Activated CD8-positive, alpha-beta memory T cell treated with anti-CD3 and anti-CD28 coated beads for 4 hours (primary cell): ENCODE results near the gene CDC45.
"Not testable (repeated sequence)": the region's sequence is repeated elsewhere in the genome, so short reads cannot be mapped to it uniquely, and the experiment has no call there.

Source experiments
- DNase-seq, 2 donors: peaks; one replicate each; pipeline ENCODE4 v3.0.0-alpha.2; 2020; ENCODE audit warnings: low read depth in 2 of 2

CDC45 gene

DNA sequence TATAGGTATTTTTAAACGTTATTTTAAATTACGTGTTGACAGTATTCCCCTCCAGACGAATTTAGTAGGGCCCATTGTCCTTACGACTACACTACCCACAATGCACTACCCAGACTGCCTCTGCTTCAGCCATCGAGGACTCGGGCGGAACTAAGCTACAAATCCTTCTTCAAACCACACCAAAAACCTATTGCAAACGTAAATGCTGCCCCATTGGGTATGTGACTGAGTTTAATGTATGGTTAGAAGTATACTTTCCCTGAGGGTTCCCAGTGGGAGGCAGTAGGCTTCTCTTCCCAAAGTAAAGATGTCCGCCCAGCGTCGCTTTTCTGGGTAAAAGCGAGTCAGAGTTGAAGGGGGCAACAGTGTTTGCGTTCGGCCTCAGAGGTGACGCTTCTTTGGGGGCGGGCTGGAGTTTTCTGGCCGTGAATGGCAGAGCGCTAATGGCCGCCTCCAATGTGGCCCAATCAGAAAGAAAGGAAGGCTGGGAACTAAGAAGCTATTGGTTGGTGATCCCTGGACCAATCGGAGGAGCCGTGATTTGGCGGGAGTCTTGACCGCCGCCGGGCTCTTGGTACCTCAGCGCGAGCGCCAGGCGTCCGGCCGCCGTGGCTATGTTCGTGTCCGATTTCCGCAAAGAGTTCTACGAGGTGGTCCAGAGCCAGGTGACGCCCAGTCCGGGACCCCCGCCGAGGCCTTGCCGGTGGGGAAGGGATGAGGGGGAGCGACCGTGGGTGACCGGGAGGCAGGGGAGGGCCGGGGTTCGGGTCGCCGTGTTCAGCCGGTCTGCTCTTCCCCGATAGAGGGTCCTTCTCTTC, at the start of gene CDC45:
Gene CDC45, plus strand, starts transcription at position 566 of the 818 bp plus-strand sequence. Its CDS starts 49 bp downstream, at position 615.
- peak; percentile 86 to 89 for DNase-seq

DNA sequence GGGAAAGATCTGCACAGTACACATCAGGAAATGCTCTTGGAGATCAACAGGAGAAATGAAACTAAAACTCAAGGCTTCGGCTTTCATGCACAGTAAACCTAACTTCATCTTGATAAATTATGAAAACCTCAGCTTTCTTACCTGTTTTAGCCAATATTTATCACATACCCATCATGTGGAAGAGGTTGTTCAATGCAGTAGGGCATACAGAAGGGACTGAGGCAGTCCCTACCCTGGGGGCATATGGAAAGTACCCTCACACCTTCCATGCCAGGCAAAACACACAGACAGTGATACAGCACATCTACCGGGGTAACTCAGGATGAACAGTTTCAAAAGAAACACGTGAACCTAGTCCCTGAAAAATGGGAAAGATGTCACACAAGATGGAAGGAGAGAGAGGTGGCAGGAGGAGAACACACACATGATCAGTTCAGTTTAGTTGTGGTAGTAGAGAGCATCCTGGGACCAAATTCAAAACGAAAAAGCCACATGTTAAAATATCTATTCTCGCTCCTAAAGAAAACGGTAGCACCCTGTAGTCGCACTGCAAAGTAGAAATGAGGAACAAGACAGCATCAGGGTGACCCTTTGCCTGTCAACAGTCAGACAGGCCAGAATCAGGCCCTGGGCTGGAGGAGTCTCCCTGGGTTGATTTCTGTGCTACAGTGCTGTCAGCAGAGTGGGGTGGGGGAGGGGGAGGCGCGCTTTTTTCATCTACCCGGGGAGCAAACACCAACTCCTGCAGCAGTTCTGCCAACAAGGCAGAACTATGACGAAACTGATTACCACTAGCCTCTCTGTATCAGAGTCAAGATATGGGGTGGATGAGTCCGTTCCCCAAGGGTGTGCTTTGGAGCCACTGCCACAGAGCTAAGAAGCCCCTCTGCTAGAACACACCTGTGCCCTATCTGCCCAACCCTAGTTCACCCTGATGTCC, 49.5 kb upstream of the CDC45 start:
- DNase-seq = no peak

GRCh38 chr22:19430890-19431541, 48.7 kb upstream of the CDC45 start:
- DNase-seq = no peak

- DNase-seq = peak; percentile 73 to 79
Measured at GRCh38 chr22:19431649-19432132, 48.0 kb upstream of the CDC45 start, which contains the start of gene HIRA. Gene HIRA, minus strand, starts transcription at chr22:19431733. Its CDS starts 257 bp downstream, at chr22:19431476.

DNA sequence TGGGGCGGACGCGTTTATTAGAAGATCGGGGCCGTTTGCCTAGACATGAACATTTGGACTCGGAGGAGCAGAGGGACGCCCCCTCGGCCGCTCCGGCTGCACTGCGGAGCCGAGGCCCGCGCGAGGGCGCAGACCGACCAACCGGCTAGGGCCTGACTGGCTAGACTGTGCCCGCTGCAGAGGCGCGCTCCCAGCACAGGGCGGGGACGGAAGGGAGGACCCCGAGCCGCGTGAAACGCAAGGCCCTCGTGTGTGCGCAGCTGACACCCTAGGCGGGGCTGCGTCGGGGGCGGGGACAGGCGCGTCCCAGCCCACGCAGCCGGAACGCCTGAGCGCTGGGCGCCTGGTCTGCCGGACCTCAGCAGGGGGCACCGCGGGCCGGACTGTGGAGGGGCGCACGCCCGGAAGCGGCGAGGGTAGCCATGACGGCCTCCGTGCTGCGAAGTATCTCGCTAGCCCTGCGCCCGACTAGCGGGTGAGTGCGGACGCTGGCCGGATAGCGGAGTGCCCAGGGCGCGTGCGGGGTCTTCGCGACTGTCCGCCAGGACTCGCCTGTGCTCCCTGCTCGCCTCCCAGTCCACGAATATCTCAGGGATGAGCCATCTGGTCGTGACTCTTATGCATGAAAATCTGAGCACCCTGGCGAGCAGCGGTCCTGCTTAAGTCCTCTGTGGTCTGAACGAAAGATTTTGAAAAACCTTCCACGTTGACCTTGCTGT, 47.4 kb upstream of the CDC45 start, which contains the start of gene MRPL40:
Gene MRPL40, plus strand, starts transcription at position 413 of the 719 bp plus-strand sequence. Its CDS starts 10 bp downstream, at position 423.
- DNase-seq = peak; percentile 81

- no peak for DNase-seq
Measured at GRCh38 chr22:19434401-19434800, 45.3 kb upstream of the CDC45 start.

- no peak for DNase-seq
Measured at GRCh38 chr22:19434829-19435580, 44.7 kb upstream of the CDC45 start.

GRCh38 chr22:19436444-19437161, 43.1 kb upstream of the CDC45 start:
- not testable (repeated sequence) for DNase-seq

DNA sequence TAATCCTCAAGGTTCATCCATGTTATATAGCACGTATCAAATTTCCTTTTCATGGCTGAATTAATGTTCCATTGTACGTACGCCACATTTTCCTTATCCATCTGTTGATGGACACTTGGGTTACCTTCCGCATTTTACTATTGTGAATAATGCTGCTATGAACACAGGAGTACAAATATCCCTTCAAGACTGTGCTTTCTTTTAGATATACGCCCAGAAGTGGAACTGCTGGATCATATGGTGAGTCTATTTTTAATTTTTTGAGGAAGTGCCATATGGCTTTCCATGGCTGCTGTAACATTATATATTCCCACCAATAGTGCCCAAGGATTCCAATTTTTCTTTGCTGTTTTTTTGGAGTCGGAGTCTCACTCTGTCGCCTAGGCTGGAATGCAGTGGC, 41.4 kb upstream of the CDC45 start:
- no peak for DNase-seq

DNA sequence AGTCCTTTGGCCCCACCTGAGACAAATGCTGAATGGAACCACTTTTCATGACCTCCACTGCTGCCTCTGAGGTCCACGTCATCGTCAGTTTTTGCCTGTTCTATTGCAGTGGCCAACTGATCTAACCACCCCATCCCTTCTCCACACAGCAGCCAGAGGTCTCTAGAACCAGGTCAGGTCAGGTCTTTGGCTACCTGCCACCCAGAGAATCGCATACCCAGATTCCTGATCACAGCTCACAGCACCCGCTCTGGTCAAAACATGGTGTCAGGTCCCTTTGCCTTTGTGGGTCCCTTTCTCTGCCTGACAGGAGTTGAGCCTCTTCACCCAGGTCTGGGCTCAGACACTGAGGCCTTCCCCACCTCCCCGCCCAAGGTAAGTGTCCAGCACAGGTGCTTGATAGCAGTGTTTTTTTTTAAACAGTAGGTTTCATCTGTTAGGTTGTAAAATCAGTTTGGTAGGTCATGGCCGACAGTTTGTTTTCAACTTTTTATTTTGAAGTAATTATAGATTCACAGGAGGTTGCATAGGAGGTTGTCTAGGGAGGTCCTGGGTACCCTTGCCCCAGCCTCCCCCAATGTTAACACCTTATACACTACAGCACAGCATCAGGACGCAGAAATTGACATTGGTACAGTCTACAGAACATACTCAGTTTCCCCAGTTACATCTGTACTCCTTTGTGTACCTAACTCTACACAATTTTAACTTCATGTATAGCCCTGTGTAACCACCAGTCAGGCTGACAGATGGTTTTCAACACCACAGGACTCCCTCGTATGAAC, 39.1 kb upstream of the CDC45 start:
- DNase-seq = no peak

GRCh38 chr22:19442166-19442565, 37.6 kb upstream of the CDC45 start:
- no peak for DNase-seq

DNA sequence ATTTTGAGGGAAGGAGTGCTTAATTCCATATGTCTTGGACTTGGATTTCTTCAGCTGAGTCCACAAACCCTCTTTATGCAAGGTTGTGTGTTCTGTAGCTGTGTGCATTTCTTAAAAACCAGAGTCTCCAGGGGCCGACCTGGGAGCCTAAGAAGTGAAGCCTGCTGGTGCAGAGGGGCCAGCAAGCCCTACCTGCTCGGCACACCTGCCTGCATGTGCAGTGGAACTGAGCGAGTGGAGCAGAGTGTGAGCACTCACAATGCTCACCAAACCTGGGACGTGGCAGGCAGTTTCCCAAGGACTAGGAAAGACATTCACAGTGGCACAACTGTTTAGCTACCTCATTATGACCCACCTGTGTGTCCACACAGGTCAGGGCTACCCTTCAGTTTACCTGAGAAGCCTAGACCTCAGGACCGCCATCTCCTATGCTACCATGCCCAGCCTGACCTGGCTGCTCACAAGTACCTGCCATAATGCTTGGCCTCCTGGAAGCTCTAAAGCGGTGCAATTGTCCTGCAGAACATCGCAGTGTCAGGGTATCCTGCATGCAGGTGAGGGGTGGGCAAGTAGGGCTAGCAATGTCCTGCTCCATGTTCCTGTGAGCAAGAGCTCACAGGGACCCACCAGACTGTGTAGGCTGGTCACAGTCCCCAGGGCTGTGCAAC, 36.0 kb upstream of the CDC45 start:
- DNase-seq = no peak

- DNase-seq = not testable (repeated sequence)
Measured at GRCh38 chr22:19445279-19445982, 34.3 kb upstream of the CDC45 start.

- DNase-seq = no peak
Measured at GRCh38 chr22:19446603-19447329, 33.0 kb upstream of the CDC45 start.

- DNase-seq = peak; percentile 72 to 77
Measured at GRCh38 chr22:19447330-19448075, 32.2 kb upstream of the CDC45 start, which contains the start of gene C22orf39. Gene C22orf39, minus strand, starts transcription at chr22:19447711. Its CDS starts 23 bp downstream, at chr22:19447688.

DNA sequence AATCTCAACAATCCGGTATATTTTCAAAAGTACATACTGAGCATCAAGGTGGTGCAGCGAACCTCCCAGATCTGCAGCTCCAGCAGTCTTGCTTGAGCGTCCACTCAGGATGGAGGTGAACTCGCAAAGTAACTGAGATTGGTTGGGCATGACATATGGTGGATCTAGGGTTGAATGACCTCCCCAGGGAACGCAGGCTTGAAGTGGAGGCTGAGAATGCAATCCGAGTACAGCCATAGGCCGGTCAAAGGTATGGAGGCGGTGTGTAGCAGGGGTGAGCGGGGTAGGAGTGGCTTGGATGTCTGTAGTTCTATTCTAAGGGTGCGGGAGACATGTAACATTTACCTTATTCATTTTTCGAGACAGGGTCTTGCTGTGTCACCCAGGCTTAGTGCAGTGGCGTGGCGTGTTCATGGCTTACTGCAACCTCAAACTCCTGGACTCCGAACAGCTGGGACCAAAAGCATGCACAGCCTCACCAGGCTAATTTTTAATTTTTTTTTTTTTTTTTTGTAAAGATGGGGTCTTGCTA, 31.6 kb upstream of the CDC45 start:
- no peak for DNase-seq
